AG09319 (cell line): ENCODE measurements around the gene PALM.

Source experiments
- DNase-seq: peaks from one replicate; pipeline ENCODE4 v3.0.0-alpha.2; 2010; ENCODE audit warnings: low read depth; ENCODE audit errors: extremely low read depth
- CTCF ChIP-seq: IDR thresholded peaks from 2 replicates; pipeline ENCODE4 v1.5.1; 2011; ENCODE audit warnings: low read depth, mild to moderate bottlenecking, inconsistent platforms, low read length, moderate library complexity

PALM gene

GRCh38 chr19:788686-788982, 79.9 kb downstream of the PALM start:
- TF ChIP-seq CTCF = no peak
- no peak for DNase-seq

GRCh38 chr19:788983-789700, 80.4 kb downstream of the PALM start:
- no peak for TF ChIP-seq CTCF
- no peak for DNase-seq

- no peak for TF ChIP-seq CTCF
- no peak for DNase-seq
Observed at GRCh38 chr19:789701-790060, 80.9 kb downstream of the PALM start.

GRCh38 chr19:791007-791566, 82.4 kb downstream of the PALM start:
- no peak for TF ChIP-seq CTCF

GRCh38 chr19:791567-792305, 83.0 kb downstream of the PALM start:
- no peak for TF ChIP-seq CTCF
- DNase-seq = no peak

More at GRCh38 chr19:791007-791566, 82.4 kb downstream of the PALM start:
- DNase-seq = no peak

GRCh38 chr19:792306-792885, 83.7 kb downstream of the PALM start:
- DNase-seq = no peak
- no peak for TF ChIP-seq CTCF

GRCh38 chr19:793806-794205, 85.1 kb downstream of the PALM start:
- no peak for TF ChIP-seq CTCF
- DNase-seq = no peak
